GM11168 (cell line): ENCODE results near the gene PPP2R3A.
"Not testable (repeated sequence)": the region's sequence is repeated elsewhere in the genome, so short reads cannot be mapped to it uniquely, and the experiment has no call there.

Source experiments
- in situ Hi-C: fragments of 300-500 bp; cut with MboI; formaldehyde crosslinking; loops from one replicate; pipeline ENCODE4 v1.12.0; 2022; ENCODE audit warnings: low sequenced_read_pairs; ENCODE audit not compliant: unreplicated experiment

Gene PPP2R3A

DNA sequence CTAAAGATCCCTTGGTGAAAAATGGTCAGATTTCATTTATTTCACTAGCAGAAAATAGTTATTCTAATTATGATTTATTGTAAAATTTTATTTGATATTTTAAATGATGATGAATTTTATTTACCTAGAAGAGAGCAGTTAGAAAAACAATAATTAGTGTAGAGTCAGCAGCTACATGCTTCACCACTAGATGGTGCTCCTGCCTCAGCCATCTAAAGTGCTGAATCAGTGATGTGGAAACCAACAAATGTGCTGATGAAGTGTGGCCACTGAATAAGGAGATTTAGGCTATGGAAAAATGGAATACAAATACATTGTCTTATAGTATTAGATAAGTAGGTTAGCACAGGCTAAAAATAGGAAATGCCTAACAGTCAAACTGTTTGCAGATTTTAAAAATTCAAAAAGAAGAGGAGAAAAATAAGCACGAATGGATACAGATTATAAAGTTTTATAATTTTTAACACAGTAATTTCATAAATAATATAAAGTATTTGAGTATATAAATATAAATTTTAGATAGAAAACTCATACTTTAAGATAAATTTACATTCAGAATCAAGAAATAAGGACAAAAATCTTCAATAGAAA, 109.8 kb downstream of the PPP2R3A start:
- in situ Hi-C loops = loop anchor here (10.0 kb wide), 3 partner anchors 189 to 919 kb away; partner anchors contain the start of gene STAG1

DNA sequence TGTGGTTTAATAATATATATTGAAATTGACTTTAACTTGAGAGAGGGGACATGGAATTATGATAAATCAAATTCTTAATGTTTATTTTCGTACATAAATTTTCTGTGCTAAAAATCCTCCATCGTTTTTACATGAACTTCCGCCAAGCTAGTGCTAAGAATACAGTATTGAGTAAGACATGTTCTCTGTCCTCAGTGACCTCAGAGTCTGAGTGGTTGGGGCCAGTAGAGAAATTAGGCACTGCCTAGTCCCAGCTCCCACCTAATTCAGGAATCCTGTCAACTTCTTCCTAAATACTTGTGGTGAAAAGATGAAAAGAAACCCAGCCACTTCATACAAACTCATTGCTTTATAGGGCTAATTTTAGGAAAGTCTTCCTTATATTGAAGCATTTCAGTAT, 110.3 kb downstream of the PPP2R3A start:
- in situ Hi-C loops = loop anchor here (10.0 kb wide), 3 partner anchors 189 to 919 kb away; partner anchors contain the start of gene STAG1

DNA sequence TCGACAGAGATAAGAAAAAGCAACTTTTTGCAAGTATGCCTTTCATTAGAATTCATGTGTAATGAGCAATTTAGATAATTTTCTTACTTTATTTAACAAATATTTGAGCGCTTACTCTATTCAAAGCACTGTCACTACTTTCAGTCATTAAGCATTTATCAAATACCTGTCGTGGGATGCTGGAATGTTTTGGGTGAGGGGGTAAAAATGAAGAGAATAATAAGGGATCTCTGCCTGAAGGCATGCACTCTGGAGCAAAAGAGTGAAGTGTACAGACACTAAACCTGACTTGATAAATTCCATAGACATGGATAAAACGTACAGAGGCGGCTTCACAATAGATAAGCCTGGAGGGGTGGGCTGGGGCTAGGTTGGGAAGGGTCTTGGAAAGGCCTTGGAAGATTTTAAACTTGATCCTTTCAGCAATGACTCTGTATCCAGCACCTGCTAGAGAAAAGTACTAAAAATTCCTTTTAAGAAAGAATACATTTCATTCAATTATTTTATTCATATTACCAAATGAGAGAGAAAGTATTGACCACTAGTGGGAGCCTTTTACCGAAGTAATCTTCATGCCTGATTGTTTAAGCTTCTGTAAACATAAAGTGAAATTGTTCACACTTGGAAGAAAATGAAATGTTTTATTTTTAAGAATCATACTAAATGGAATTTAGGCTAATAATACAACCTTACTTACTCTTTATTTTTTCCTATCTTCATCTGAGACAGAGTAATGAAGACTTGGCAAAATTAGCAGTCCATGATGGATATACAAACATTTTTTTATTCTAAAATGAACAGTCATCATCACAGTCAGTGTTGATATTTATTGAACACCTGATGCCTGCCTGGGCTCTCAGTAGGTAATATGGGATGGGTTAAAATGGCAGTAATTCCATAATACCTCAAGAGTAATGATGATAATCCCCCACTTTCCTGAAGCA, 113.2 kb downstream of the PPP2R3A start:
- in situ Hi-C loops = loop anchor here (10.0 kb wide), 3 partner anchors 186 to 916 kb away; partner anchors contain the start of gene STAG1

DNA sequence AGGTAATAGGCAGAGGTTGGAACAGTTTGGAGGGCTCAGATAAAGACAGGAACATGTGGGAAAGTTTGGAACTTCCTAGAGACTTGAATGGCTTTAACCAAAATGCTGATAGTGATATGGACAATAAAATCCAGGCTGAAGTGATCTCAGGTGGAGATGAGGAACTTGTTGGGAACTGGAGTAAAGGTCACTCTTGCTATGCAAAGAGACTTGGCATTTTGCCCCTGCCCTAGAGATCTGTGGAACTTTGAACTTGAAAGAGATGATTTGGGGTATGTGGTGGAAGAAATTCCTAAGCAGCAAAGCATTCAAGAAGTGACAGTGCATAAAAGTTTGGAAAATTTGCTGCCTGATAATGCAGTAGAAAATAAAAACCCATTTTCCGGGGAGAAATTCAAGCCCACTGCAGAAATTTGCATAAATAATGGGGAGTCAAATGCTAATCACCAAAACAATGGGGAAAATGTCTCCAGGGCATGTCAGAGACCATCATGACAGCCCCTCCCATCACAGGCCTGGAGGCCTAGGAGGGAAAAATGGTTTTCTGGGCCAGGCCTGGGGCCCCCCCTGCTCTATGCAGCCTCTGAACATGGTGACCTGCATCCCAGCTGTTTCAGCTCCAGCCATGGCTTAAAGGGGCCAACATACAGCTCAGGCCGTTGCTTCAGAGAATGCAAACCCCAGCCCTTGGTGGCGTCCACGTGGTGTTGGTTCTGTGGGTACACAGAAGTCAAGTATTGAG, 118.3 kb downstream of the PPP2R3A start:
- in situ Hi-C loops = not testable (repeated sequence)

DNA sequence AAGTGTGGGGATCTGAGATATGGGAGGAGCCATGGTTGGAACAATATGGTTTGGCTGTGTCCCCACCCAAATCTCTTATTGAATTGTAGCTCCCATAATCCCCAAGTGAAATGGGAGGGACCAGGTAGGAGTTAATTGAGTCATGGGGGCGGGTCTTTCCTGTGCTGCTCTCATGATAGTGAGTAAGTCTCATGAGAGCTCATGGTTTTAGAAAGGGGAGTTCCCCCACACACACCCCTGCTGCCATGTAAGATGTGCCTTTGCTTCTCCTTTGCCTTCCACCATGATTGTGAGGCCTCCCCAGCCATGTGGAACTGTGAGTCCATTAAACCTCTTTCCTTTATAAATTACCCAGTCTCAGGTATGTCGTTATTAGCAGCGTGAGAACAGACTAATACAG, 119.5 kb downstream of the PPP2R3A start:
- in situ Hi-C loops = not testable (repeated sequence)

DNA sequence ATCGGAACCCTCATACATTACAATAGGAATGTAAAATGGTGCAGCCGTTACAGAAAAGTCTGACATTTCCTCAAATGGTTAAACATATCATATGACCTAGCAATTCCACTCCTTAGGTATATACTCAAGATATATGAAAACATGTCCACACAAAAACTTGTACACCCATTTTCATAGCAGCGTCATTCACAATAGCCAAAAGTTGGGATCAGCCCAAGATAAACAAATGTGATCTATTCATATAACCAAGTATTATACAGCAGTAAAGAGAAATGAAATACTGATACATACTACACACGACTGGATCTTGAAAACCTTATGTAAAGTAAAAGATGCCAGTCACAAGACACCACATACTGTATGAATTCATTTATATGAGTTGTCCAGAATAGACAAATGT, 128.2 kb downstream of the PPP2R3A start:
- in situ Hi-C loops = loop anchor here (10.0 kb wide), 1 partner anchor 101 kb away; the partner anchor contains the start of gene MSL2

DNA sequence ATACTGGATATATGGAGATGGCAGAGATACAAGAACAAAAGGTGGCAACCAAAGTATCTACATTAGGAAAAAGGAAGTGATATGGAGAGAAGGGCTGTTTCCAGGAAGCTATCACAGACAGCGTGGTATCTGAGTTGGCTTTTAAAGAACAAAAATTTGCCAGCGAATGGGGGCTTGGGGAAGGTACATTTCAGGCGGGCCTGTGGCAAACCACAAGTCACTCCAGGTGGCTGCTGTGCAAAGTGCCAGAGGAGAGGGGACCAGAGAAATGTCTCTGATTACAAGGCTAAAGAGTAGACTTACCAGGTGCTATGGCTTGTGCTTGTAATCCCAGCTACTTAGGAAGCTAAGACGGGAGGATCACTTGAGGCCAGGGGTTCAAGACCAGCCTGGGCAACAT, 139.5 kb downstream of the PPP2R3A start:
- in situ Hi-C loops = no loop called here

DNA sequence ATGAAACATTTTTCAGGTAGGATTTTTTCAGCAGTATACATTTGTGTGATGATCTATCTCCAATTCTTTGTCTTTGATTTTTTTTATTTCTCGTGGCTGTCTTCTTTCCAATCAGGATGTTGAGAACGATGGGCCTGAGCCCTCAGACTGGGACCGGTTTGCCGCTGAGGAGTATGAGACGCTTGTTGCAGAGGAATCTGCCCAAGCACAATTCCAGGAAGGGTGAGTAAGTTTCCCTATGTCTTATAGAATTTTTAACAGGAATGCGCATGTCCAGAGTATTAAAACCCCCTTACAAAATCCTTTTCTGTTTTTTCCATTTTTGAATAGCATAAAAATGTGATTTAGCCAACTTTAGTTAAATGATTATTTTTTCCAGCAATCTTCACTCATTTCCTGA, 140.6 kb downstream of the PPP2R3A start:
- in situ Hi-C loops = no loop called here

DNA sequence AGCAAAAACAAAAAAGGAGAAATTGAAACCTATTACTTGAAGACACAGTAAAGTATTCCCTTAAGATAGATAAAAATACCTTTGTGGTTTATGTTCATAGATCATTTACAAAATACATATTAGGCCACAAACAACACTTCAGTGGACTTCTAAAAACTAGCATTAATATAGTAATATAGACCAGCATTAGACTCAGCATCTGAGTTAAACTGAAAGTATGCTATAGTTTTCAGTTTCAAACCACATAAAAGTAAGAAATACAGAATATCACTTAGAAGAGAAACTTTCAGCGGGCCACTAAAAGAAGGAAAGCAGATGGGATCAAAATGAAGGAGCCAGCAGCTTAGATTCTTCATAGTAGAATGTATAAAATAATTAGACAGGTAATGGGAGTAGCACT, 144.0 kb downstream of the PPP2R3A start:
- in situ Hi-C loops = no loop called here

DNA sequence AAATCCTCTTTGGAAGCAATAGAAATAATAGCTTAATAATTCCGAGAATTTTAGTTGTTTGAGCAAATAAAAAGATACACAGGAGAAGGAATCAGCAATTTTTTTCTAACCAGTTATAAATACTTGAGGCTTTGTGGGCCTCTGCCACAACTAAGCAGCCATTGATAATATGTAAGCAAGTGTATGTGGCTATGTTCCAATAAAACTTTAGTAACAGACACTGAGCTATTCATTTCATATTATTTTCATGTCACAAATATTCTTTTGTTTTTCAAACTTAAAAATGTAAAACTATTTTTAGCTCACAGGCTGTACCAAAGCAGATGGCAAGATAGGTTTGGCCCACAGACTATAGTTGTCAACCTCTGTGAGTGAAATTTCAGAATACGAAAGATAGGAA, 145.0 kb downstream of the PPP2R3A start:
- in situ Hi-C loops = no loop called here

DNA sequence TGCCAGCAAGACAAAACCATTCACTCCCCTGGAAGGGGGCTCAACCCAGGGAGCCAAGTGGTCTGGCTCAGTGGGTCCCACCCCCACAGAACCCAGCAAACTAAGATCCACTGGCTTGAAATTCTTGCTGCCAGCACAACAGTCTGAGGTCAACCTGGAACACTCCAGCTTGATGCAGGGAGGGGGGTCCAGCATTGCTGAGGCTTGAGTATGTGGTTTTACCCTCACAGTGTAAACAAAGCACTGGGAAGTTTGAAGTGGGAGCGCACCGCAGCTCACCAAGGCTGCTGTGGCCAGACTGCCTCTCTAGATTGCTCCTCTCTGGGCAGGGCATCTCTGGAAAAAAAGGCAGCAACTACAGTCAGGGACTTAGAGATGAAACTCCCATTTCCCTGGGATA, 148.9 kb downstream of the PPP2R3A start:
- in situ Hi-C loops = no loop called here

DNA sequence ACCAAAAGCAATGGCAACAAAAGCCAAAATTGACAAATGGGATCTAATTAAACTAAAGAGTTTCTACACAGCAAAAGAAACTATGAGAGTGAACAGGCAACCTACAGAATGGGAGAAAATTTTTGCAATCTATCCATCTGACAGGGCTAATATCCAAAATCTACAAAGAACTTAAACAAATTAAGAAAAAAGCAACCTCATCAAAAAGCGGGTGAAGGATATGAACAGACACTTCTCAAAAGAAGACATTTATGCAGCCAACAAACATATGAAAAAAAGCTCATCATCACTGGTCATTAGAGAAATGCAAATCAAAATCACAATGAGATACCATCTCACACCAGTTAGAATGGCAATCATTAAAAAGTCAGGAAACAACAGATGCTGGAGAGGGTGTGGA, 153.8 kb downstream of the PPP2R3A start:
- in situ Hi-C loops = not testable (repeated sequence)

DNA sequence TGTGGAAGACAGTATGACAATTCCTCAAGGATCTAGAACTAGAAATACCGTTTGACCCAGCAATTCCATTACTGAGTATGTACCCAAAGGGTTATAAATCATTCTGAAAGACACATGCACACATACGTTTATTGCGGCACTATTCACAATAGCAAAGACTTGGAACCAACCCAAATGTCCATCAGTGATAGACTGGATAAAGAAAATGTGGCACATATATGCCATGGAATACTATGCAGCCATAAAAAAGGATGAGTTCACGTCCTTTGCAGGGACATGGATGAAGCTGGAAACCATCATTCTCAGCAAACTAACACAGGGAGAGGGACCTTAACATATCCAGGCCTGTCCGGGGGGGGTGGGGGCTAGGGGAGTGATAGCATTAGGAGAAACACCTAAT, 154.3 kb downstream of the PPP2R3A start:
- in situ Hi-C loops = not testable (repeated sequence)

DNA sequence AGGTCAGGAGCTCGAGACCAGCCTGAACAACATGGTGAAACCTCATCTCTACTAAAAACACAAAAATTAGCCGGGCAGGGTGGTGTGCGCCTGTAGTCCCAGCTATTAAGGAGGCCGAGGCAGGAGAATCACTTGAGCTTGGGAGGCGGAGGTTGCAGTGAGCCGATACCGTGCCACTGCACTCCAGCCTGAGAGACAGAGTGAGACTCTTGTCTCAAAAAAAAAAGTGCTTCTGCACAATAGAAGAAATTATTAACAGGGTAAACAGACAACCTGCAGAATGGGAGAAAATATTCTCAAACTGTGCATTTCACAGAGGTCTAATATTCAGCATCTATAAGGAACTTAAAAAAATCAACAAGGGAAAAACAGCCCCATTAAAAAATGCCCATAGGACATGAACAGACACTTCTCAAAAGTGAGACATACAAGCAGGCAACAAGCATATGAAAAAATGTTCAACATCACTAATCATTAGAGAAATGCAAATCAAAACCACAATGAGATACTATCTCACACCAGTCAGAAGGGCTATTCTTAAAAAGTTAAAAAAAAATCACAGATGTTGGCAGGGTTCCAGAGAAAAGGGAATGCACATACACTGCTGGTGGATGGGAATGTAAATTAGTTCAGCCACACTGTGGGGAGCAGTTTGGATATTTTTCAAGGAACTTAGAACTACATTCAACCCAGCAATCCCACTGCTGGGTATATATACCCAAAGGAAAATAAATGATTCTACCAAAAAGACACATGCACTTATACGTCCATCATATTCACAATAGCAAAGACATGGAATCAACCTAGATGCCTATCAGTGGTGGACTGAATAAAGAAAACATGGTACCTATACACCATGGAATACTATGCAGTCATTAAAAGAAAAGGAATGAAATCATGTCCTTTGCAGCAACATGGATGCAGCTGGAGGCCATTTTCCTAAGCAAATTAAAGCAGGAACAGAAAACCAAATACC, 155.1 kb downstream of the PPP2R3A start:
- in situ Hi-C loops = no loop called here

DNA sequence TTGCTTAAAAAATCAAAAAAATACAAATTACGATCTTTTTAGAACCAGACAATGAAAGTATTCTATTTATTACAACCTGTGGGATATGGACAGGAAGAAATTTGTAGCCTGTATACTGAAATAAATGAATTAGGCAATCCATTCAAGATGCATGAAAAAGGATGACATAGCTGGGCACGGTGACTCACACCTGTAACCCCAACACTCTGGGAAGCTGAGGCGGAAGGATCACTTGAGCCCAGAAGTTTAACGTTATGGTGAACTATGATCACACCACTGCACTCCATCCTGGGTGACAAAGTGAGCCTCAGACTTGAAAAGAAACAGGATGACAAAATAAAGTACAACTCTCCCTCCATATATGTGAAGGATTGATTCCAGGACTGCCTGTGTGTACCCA, 156.5 kb downstream of the PPP2R3A start:
- in situ Hi-C loops = no loop called here

DNA sequence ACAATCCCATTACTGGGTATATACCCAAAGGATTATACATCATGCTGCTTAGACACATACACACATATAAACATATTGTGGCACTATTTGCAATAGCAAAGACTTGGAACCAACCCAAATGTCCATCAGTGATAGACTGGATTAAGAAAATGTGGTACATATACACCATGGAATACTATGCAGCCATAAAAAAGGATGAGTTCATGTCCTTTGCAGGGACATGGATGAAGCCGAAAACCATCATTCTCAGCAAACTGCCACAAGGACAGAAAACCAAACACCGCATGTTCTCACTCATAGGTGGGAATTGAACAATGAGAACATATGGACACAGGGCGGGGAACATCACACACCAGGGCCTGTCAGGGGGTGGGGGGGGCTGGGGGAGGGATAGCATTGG, 166.1 kb downstream of the PPP2R3A start:
- in situ Hi-C loops = not testable (repeated sequence)

DNA sequence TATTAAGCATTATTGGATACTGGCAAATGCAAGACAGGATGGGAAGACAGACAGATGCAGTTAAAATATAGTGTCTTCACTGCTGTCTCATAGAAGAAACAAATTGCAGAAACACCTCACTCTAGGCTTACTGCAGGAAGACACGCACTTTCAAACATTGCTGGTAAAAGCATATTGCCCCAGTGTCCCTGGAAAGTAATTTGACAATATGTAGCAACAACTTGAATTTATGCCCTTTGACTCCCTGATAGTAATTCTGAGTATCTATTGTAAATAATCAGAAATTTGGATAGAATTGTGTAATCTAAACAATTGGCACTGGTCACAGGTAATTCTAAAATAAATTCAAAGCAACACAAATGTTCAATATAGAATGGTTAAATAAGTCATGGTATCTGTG, 168.6 kb downstream of the PPP2R3A start:
- in situ Hi-C loops = no loop called here

DNA sequence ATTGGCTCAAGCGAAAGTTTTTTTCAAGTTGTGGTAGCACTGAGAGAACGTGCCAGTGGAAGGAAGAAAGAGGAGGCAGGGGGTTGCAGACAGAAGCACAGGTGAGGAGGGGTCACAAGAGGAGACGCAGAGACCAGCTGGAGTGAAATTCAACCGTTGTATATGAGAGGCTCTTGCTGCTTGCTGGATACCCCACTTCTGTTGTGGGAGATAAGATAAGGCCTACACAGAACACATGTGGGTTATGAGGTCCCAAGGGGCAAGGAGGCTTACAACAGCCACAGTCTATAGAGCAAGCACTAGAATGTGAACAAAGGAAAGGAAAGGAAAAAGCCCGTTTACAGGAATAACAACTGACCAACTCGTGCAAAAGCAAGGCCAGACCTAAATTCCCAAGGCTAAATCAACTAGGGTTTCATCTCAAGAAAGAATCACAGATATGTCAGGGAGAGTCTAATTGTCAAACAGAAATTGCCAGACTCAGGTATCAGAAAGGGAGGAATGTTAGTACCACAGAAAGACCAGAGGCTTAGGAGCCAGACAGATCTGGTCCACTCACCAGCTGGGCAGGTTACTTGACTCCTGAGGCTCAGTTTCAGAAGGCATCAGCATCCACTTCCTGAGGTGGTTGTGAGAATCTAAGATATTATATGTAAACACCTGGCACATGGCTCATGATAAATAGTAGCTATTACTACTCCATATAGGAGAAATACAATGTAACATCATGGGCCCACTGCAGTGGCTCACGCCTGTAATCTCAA, 169.7 kb downstream of the PPP2R3A start:
- in situ Hi-C loops = no loop called here

DNA sequence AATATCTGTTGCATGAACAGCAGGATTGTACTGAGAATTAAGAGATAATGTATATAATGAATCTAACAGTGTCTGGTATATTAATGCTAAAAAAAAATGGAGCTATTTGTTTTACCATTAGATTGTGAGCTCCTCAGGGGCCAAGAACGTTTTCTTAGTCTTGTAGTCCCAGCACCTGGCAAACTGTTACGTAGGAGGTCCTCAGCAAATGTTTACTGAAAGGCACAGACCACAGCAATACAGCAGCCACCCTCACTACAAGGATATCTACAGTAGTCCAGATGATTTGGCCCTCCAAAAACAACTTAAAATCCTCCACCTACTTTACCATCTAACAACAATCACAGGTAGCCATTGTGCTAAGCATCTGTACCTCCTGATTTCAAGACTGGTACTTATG, 170.9 kb downstream of the PPP2R3A start:
- in situ Hi-C loops = no loop called here
